HEK293 (cell line): ENCODE results near the gene AGRN.
A peak's percentile ranks its signal among the peaks of the same experiment; 100 is the strongest.

Experiments
- GLIS1 ChIP-seq: fragments of 450-650 bp; formaldehyde crosslinking; IDR thresholded peaks from 2 replicates; pipeline ENCODE4 v1.5.1; 2016; ENCODE audit warnings: missing biosample characterization, missing genetic modification characterization
- KLF10 ChIP-seq: fragments of 450-650 bp; IDR thresholded peaks from 2 replicates; pipeline ENCODE4 v1.5.1; 2018; ENCODE audit warnings: missing biosample characterization, mild to moderate bottlenecking, missing genetic modification characterization
- KLF16 ChIP-seq: fragments of 450-650 bp; formaldehyde crosslinking; IDR thresholded peaks from 2 replicates; pipeline ENCODE4 v1.5.1; 2017; ENCODE audit warnings: missing biosample characterization, missing genetic modification characterization
- KLF8 ChIP-seq: fragments of 450-650 bp; formaldehyde crosslinking; IDR thresholded peaks from 2 replicates; pipeline ENCODE4 v1.5.1; 2016; ENCODE audit warnings: missing biosample characterization, missing genetic modification characterization
- SALL2 ChIP-seq: fragments of 450-650 bp; formaldehyde crosslinking; IDR thresholded peaks from 2 replicates; pipeline ENCODE4 v1.5.0; 2017; ENCODE audit warnings: missing biosample characterization, mild to moderate bottlenecking, missing genetic modification characterization, borderline replicate concordance
- SP2 ChIP-seq: fragments of 450-650 bp; formaldehyde crosslinking; IDR thresholded peaks from 2 replicates; pipeline ENCODE4 v1.5.1; 2016; ENCODE audit warnings: missing biosample characterization, missing genetic modification characterization
- TCF7L2 ChIP-seq: IDR thresholded peaks from 2 replicates; pipeline ENCODE4 v1.6.1; 2011; ENCODE audit warnings: low read depth, mild to moderate bottlenecking, inconsistent platforms, low read length, moderate library complexity, borderline replicate concordance
- ZBTB21 ChIP-seq: fragments of 450-650 bp; formaldehyde crosslinking; IDR thresholded peaks from 2 replicates; pipeline ENCODE4 v1.5.1; 2017; ENCODE audit warnings: missing biosample characterization, missing genetic modification characterization
- ZBTB7A ChIP-seq: fragments of 450-650 bp; formaldehyde crosslinking; IDR thresholded peaks from 2 replicates; pipeline ENCODE4 v1.5.1; 2016; ENCODE audit warnings: low read depth, missing biosample characterization, missing genetic modification characterization
- ZNF114 ChIP-seq: fragments of 450-650 bp; formaldehyde crosslinking; IDR thresholded peaks from 2 replicates; pipeline ENCODE4 v1.5.0; 2017; ENCODE audit warnings: missing biosample characterization, missing genetic modification characterization
- ZNF132 ChIP-seq: fragments of 450-650 bp; formaldehyde crosslinking; IDR thresholded peaks from 2 replicates; pipeline ENCODE4 v1.5.1; 2017; ENCODE audit warnings: missing biosample characterization, missing genetic modification characterization, borderline replicate concordance
- ZNF133 ChIP-seq: fragments of 450-650 bp; formaldehyde crosslinking; IDR thresholded peaks from 2 replicates; pipeline ENCODE4 v1.5.1; 2016; ENCODE audit warnings: missing biosample characterization, missing genetic modification characterization
- ZNF138 ChIP-seq: fragments of 450-650 bp; formaldehyde crosslinking; IDR thresholded peaks from 2 replicates; pipeline ENCODE4 v1.5.1; 2016; ENCODE audit warnings: missing biosample characterization, missing genetic modification characterization, borderline replicate concordance
- ZNF23 ChIP-seq: fragments of 450-650 bp; formaldehyde crosslinking; IDR thresholded peaks from 2 replicates; pipeline ENCODE4 v1.5.1; 2016; ENCODE audit warnings: missing biosample characterization, missing genetic modification characterization, borderline replicate concordance
- ZNF394 ChIP-seq: fragments of 450-650 bp; formaldehyde crosslinking; IDR thresholded peaks from 2 replicates; pipeline ENCODE4 v1.5.1; 2016; ENCODE audit warnings: missing biosample characterization, missing genetic modification characterization, mild to moderate bottlenecking, moderate library complexity, borderline replicate concordance
- ZNF433 ChIP-seq: fragments of 450-650 bp; formaldehyde crosslinking; IDR thresholded peaks from 2 replicates; pipeline ENCODE4 v1.5.1; 2016; ENCODE audit warnings: missing biosample characterization, missing genetic modification characterization, low read depth
- ZNF530 ChIP-seq: fragments of 450-650 bp; formaldehyde crosslinking; IDR thresholded peaks from 2 replicates; pipeline ENCODE4 v1.5.1; 2016; ENCODE audit warnings: low read depth, missing biosample characterization, missing genetic modification characterization
- ZNF558 ChIP-seq: fragments of 450-650 bp; formaldehyde crosslinking; IDR thresholded peaks from 2 replicates; pipeline ENCODE4 v1.5.1; 2016; ENCODE audit warnings: missing biosample characterization, missing genetic modification characterization
- ZNF600 ChIP-seq: fragments of 450-650 bp; formaldehyde crosslinking; IDR thresholded peaks from 2 replicates; pipeline ENCODE4 v1.5.1; 2016; ENCODE audit warnings: missing biosample characterization, missing genetic modification characterization
- ZNF791 ChIP-seq: fragments of 450-650 bp; formaldehyde crosslinking; IDR thresholded peaks from 2 replicates; pipeline ENCODE4 v1.5.1; 2016; ENCODE audit warnings: missing biosample characterization, missing genetic modification characterization
- ZSCAN23 ChIP-seq: fragments of 450-650 bp; formaldehyde crosslinking; IDR thresholded peaks from 2 replicates; pipeline ENCODE4 v1.5.1; 2016; ENCODE audit warnings: missing biosample characterization, missing genetic modification characterization
- ZSCAN30 ChIP-seq: fragments of 450-650 bp; IDR thresholded peaks from 2 replicates; pipeline ENCODE4 v1.5.1; 2018; ENCODE audit warnings: missing biosample characterization, mild to moderate bottlenecking, missing genetic modification characterization, moderate library complexity
- TF ChIP-seq, protein P1 (sequence below): fragments of 450-650 bp; formaldehyde crosslinking; IDR thresholded peaks from 2 replicates; pipeline ENCODE4 v1.5.1; 2016; ENCODE audit warnings: missing biosample characterization, missing genetic modification characterization
- TF ChIP-seq, protein P2 (sequence below): fragments of 450-650 bp; formaldehyde crosslinking; IDR thresholded peaks from 2 replicates; pipeline ENCODE4 v1.5.1; 2016; ENCODE audit warnings: missing biosample characterization, missing genetic modification characterization
- TF ChIP-seq, protein P3 (sequence below): fragments of 450-650 bp; formaldehyde crosslinking; IDR thresholded peaks from 2 replicates; pipeline ENCODE4 v1.5.1; 2017; ENCODE audit warnings: missing biosample characterization, missing genetic modification characterization
- TF ChIP-seq, protein P4 (sequence below): fragments of 450-650 bp; formaldehyde crosslinking; IDR thresholded peaks from 2 replicates; pipeline ENCODE4 v1.5.1; 2016; ENCODE audit warnings: missing biosample characterization, missing genetic modification characterization
- TF ChIP-seq, protein P5 (sequence below): fragments of 450-650 bp; formaldehyde crosslinking; conservative IDR thresholded peaks from 2 replicates; pipeline ENCODE4 v1.5.1; 2016; ENCODE audit warnings: low read depth, missing biosample characterization, missing genetic modification characterization
- TF ChIP-seq, protein P6 (sequence below): fragments of 450-650 bp; formaldehyde crosslinking; IDR thresholded peaks from 2 replicates; pipeline ENCODE4 v1.5.1; 2017; ENCODE audit warnings: missing biosample characterization, missing genetic modification characterization

The AGRN gene

DNA sequence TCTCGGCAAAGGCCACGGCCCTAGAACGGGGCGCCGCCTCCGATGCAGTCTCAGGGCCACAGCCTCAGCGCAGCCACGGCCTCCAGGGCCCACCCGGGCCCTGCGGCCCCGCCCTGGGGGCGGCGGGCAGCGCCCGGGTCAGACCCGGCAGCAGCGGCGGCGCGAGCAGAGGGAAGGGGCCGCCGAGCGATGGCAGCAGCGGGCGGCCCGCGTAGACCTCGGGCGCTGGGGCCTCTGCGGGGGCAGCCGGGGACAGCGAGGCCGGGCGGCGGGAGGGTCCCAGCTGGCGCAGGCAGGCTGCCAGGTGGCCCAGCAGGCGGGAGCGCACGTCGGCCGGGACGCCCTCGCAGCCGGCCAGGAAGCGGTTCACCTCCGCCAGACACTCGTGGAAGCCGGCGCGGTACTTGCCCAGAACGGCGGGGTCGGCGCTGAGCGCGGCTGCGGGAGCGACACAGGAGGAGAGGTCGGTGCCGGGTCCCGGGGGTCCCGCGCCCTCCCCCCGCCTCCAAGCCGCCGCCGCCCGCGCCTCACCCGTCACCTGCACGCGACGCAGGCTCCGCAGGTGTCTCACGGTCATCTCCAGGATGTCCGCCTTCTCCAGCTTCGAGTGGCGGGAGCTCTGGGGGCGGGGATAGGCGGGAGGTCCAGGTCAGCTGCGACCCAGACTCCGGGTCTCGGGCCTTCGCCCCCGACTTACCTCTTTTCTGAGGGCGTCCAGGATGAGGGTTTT is 20.8 kb upstream of the AGRN start (continued):
- TF ChIP-seq, protein P1, sequence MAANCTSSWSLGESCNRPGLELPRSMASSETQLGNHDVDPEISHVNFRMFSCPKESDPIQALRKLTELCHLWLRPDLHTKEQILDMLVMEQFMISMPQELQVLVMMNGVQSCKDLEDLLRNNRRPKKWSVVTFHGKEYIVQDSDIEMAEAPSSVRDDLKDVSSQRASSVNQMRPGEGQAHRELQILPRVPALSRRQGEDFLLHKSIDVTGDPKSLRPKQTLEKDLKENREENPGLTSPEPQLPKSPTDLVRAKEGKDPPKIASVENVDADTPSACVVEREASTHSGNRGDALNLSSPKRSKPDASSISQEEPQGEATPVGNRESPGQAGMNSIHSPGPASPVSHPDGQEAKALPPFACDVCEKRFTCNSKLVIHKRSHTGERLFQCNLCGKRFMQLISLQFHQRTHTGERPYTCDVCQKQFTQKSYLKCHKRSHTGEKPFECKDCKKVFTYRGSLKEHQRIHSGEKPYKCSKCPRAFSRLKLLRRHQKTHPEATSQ (tag by site-specific recombination), result no peak
- TF ChIP-seq, protein P2, sequence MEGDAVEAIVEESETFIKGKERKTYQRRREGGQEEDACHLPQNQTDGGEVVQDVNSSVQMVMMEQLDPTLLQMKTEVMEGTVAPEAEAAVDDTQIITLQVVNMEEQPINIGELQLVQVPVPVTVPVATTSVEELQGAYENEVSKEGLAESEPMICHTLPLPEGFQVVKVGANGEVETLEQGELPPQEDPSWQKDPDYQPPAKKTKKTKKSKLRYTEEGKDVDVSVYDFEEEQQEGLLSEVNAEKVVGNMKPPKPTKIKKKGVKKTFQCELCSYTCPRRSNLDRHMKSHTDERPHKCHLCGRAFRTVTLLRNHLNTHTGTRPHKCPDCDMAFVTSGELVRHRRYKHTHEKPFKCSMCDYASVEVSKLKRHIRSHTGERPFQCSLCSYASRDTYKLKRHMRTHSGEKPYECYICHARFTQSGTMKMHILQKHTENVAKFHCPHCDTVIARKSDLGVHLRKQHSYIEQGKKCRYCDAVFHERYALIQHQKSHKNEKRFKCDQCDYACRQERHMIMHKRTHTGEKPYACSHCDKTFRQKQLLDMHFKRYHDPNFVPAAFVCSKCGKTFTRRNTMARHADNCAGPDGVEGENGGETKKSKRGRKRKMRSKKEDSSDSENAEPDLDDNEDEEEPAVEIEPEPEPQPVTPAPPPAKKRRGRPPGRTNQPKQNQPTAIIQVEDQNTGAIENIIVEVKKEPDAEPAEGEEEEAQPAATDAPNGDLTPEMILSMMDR, result no peak
- TF ChIP-seq, protein P3, sequence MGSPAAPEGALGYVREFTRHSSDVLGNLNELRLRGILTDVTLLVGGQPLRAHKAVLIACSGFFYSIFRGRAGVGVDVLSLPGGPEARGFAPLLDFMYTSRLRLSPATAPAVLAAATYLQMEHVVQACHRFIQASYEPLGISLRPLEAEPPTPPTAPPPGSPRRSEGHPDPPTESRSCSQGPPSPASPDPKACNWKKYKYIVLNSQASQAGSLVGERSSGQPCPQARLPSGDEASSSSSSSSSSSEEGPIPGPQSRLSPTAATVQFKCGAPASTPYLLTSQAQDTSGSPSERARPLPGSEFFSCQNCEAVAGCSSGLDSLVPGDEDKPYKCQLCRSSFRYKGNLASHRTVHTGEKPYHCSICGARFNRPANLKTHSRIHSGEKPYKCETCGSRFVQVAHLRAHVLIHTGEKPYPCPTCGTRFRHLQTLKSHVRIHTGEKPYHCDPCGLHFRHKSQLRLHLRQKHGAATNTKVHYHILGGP (tag by site-specific recombination), result no peak
- no peak for TF ChIP-seq ZNF558 (tag by site-specific recombination)
- no peak for TF ChIP-seq TCF7L2
- no peak for TF ChIP-seq ZNF791 (tag by site-specific recombination)
- TF ChIP-seq ZBTB7A (tag by site-specific recombination), result peak; percentile 70; the same call in 1 of the 2 replicates
- TF ChIP-seq, protein P4, sequence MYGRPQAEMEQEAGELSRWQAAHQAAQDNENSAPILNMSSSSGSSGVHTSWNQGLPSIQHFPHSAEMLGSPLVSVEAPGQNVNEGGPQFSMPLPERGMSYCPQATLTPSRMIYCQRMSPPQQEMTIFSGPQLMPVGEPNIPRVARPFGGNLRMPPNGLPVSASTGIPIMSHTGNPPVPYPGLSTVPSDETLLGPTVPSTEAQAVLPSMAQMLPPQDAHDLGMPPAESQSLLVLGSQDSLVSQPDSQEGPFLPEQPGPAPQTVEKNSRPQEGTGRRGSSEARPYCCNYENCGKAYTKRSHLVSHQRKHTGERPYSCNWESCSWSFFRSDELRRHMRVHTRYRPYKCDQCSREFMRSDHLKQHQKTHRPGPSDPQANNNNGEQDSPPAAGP, result 0 out of 2 replicates have a peak, but pooled peaks have one; percentile 30
- TF ChIP-seq ZNF114 (tag by site-specific recombination), result no peak
- TF ChIP-seq ZNF133, result no peak
- no peak for TF ChIP-seq ZNF600 (tag by site-specific recombination)
- peak; percentile 54 for TF ChIP-seq SP2 (tag by site-specific recombination)
- no peak for TF ChIP-seq ZNF394
- no peak for TF ChIP-seq ZNF132 (tag by site-specific recombination)
- no peak for TF ChIP-seq ZNF23 (tag by site-specific recombination)
- TF ChIP-seq, protein P5, sequence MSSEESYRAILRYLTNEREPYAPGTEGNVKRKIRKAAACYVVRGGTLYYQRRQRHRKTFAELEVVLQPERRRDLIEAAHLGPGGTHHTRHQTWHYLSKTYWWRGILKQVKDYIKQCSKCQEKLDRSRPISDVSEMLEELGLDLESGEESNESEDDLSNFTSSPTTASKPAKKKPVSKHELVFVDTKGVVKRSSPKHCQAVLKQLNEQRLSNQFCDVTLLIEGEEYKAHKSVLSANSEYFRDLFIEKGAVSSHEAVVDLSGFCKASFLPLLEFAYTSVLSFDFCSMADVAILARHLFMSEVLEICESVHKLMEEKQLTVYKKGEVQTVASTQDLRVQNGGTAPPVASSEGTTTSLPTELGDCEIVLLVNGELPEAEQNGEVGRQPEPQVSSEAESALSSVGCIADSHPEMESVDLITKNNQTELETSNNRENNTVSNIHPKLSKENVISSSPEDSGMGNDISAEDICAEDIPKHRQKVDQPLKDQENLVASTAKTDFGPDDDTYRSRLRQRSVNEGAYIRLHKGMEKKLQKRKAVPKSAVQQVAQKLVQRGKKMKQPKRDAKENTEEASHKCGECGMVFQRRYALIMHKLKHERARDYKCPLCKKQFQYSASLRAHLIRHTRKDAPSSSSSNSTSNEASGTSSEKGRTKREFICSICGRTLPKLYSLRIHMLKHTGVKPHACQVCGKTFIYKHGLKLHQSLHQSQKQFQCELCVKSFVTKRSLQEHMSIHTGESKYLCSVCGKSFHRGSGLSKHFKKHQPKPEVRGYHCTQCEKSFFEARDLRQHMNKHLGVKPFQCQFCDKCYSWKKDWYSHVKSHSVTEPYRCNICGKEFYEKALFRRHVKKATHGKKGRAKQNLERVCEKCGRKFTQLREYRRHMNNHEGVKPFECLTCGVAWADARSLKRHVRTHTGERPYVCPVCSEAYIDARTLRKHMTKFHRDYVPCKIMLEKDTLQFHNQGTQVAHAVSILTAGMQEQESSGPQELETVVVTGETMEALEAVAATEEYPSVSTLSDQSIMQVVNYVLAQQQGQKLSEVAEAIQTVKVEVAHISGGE, result no peak
- TF ChIP-seq KLF10 (tag by site-specific recombination), result no peak; the same call in 1 of the 2 replicates
- no peak for TF ChIP-seq ZNF138 (tag by site-specific recombination)
- TF ChIP-seq, protein P6, sequence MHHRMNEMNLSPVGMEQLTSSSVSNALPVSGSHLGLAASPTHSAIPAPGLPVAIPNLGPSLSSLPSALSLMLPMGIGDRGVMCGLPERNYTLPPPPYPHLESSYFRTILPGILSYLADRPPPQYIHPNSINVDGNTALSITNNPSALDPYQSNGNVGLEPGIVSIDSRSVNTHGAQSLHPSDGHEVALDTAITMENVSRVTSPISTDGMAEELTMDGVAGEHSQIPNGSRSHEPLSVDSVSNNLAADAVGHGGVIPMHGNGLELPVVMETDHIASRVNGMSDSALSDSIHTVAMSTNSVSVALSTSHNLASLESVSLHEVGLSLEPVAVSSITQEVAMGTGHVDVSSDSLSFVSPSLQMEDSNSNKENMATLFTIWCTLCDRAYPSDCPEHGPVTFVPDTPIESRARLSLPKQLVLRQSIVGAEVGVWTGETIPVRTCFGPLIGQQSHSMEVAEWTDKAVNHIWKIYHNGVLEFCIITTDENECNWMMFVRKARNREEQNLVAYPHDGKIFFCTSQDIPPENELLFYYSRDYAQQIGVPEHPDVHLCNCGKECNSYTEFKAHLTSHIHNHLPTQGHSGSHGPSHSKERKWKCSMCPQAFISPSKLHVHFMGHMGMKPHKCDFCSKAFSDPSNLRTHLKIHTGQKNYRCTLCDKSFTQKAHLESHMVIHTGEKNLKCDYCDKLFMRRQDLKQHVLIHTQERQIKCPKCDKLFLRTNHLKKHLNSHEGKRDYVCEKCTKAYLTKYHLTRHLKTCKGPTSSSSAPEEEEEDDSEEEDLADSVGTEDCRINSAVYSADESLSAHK (tag by site-specific recombination), result no peak
- no peak for TF ChIP-seq KLF16
- TF ChIP-seq ZBTB21, result no peak
- TF ChIP-seq GLIS1 (tag by site-specific recombination), result no peak
- no peak for TF ChIP-seq SALL2 (tag by site-specific recombination)
- no peak for TF ChIP-seq ZNF433
- peak; percentile 69 for TF ChIP-seq KLF8 (tag by site-specific recombination)
- no peak; the same call in 1 of the 2 replicates for TF ChIP-seq ZSCAN30 (tag by site-specific recombination)
- no peak for TF ChIP-seq ZSCAN23 (tag by site-specific recombination)
- TF ChIP-seq ZNF530, result no peak
